ENCODE results near the gene AKR1A1. TPM values are rescaled to one million over a fixed set of nuclear protein-coding genes. Genes with fewer than 3 reads are reported as not detected.

The AKR1A1 gene
- total and polyA plus RNA-seq, 2 experiments from 2014 or later = 186 to 275 TPM

GRCh38 chr1:45610589-45611226 lies 60.1 kb downstream of the AKR1A1 start (continued):
- TF ChIP-seq ZNF462 (CRISPR knock-in tag; IDR thresholded peaks at IDR 0.05) (no peak), EZH2 (IDR thresholded peaks at IDR 0.05; ENCODE audit: low read depth, unreplicated experiment) (no peak), ZNF114 (CRISPR knock-in tag; IDR thresholded peaks at IDR 0.05) (no peak), CREB1 (CRISPR knock-in tag; IDR thresholded peaks at IDR 0.05; ENCODE audit: low read depth) (no peak), STAT1 (IDR thresholded peaks at IDR 0.05; ENCODE audit: unreplicated experiment) (no peak), ZNF331 (CRISPR knock-in tag; IDR thresholded peaks at IDR 0.05; ENCODE audit: low read depth) (no peak)

- no peaks in the 10 kb centered on the region for H3K4me1 ChIP-seq (ENCODE audit: insufficient read depth)
- no peak for ATAC-seq
- Mint-ChIP-seq H3K27ac (peak overlapping the region; percentile 82), H3K4me3 (no peak overlapping the region), H3K9me3 (no peaks in the 10 kb centered on the region), H3K36me3 (ENCODE audit: low read depth) (peaks cover 91% of the 10 kb centered on the region), H3K27me3 (ENCODE audit: insufficient read depth, low read depth, poor library complexity) (peaks cover 1% of the 10 kb centered on the region), H3K4me1 (no peaks in the 10 kb centered on the region)
- H3K27me3 ChIP-seq (ENCODE audit: insufficient read depth) = no peaks in the 10 kb centered on the region
- peaks cover 55% of the 10 kb centered on the region for H3K79me2 ChIP-seq (replicated peaks; ENCODE audit: insufficient read depth)
- peaks cover 85% of the 10 kb centered on the region for H4K20me1 ChIP-seq (replicated peaks; ENCODE audit: insufficient read depth)
- no peak overlapping the region for H3K4me3 ChIP-seq
- no peak overlapping the region for H2AFZ ChIP-seq
- H3K36me3 ChIP-seq (ENCODE audit: insufficient read depth) = peaks cover 88% of the 10 kb centered on the region
- H3K9me2 ChIP-seq (ENCODE audit: insufficient read depth) = no peaks in the 10 kb centered on the region
- peaks cover 90% of the 10 kb centered on the region for H3F3A ChIP-seq (replicated peaks; ENCODE audit: low read depth)
- H3K27ac ChIP-seq (ENCODE audit: low read depth) = peak overlapping the region; percentile 64
- no peak for DNase-seq (ENCODE audit: low spot score)
- no peak overlapping the region for H3K4me2 ChIP-seq
- TF ChIP-seq JUNB (IDR thresholded peaks at IDR 0.05; ENCODE audit: unreplicated experiment) (no peak), ETS1 (IDR thresholded peaks at IDR 0.05) (no peak), ZNF114 (CRISPR knock-in tag; IDR thresholded peaks at IDR 0.05) (no peak)
Measured at GRCh38 chr1:45612941-45613579, 62.4 kb downstream of the AKR1A1 start.
